MCF 10A (cell line): ENCODE results near the gene CKS1B. TPM values are rescaled to one million over a fixed set of nuclear protein-coding genes. Genes with fewer than 3 reads are reported as not detected.
A peak's percentile ranks its signal among the peaks of the same experiment; 100 is the strongest.

ENCODE experiments used
- BruUV-seq: library from RNA; stranded (reverse); fragments of 400-500 nt; replicated peaks from 2 replicates; lab custom pipeline; 2021; lab: Mats Ljungman, UMichigan
- CTCF ChIA-PET: fragments of 300-600 bp; sonication (Branson Sonifier 250); formaldehyde crosslinking; extraction: SDS; loops from one replicate; lab custom pipeline; 2021; ENCODE audit warnings: antibody characterized with exemption, inconsistent platforms; lab: Yijun Ruan, JAX
- POLR2A ChIA-PET: fragments of 300-600, 350-650 bp; sonication (Branson Sonifier 250); formaldehyde crosslinking; extraction: SDS; loops from one replicate; lab custom pipeline; 2020; ENCODE audit warnings: antibody characterized with exemption, inconsistent platforms; lab: Yijun Ruan, JAX
- DNase-seq: peaks from one replicate; pipeline ENCODE4 v3.0.0-alpha.2; 2018; ENCODE audit not compliant: unreplicated experiment
- H3K27ac Mint-ChIP-seq: one replicate; pipeline ENCODE4 v1.8.0; 2022; ENCODE audit warnings: mild to moderate bottlenecking, low read depth, mixed read lengths; ENCODE audit not compliant: unreplicated experiment
- H3K27me3 Mint-ChIP-seq: one replicate; pipeline ENCODE4 v1.8.0; 2022; ENCODE audit warnings: mixed read lengths; ENCODE audit not compliant: insufficient read depth, unreplicated experiment
- H3K36me3 Mint-ChIP-seq: one replicate; pipeline ENCODE4 v1.8.0; 2022; ENCODE audit warnings: mild to moderate bottlenecking, moderate library complexity, mixed read lengths; ENCODE audit not compliant: insufficient read depth, unreplicated experiment
- H3K4me1 Mint-ChIP-seq: one replicate; pipeline ENCODE4 v1.8.0; 2022; ENCODE audit warnings: mixed read lengths; ENCODE audit not compliant: insufficient read depth, unreplicated experiment
- H3K4me3 Mint-ChIP-seq: one replicate; pipeline ENCODE4 v1.8.0; 2022; ENCODE audit warnings: mild to moderate bottlenecking, moderate library complexity, mixed read lengths; ENCODE audit not compliant: unreplicated experiment
- H3K9me3 Mint-ChIP-seq: one replicate; pipeline ENCODE4 v1.8.0; 2022; ENCODE audit warnings: mixed read lengths; ENCODE audit not compliant: unreplicated experiment
- intact Hi-C: fragments of 100-400 bp; cut with micrococcal nuclease; formaldehyde crosslinking; loops from 2 replicates; pipeline ENCODE4 v1.14.1; 2022
- total RNA-seq: library from RNA; stranded (reverse); gene quantifications from 2 replicates; pipeline ENCODE4 v1.2.3, GENCODE V29; 2022
- TF ChIP-seq, protein P1 (sequence below): fragments of 200-600 bp; IDR thresholded peaks from one replicate; pipeline ENCODE4 v1.8.0; 2022; ENCODE audit warnings: antibody characterized with exemption, mild to moderate bottlenecking; ENCODE audit not compliant: unreplicated experiment

The CKS1B gene
- total RNA-seq, 1 experiment from 2014 or later, result 285 TPM

DNA sequence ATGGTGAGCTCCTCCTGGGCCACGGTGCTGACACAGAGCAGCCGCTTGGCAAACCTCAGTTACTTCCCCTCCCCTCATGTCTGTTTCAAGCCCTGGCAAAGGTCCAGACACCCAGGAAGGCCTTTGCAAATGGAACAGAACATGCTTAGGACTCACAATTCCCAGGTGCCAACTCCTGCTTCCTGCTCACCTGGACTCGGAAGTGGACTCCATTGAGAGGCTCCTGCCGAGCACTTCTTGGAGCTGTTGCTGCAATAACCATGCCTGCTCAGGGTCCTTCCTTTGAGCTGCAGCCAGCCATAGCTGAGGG is 48.4 kb downstream of the CKS1B start:
- DNase-seq, result peak; percentile 85
- TF ChIP-seq, protein P1, sequence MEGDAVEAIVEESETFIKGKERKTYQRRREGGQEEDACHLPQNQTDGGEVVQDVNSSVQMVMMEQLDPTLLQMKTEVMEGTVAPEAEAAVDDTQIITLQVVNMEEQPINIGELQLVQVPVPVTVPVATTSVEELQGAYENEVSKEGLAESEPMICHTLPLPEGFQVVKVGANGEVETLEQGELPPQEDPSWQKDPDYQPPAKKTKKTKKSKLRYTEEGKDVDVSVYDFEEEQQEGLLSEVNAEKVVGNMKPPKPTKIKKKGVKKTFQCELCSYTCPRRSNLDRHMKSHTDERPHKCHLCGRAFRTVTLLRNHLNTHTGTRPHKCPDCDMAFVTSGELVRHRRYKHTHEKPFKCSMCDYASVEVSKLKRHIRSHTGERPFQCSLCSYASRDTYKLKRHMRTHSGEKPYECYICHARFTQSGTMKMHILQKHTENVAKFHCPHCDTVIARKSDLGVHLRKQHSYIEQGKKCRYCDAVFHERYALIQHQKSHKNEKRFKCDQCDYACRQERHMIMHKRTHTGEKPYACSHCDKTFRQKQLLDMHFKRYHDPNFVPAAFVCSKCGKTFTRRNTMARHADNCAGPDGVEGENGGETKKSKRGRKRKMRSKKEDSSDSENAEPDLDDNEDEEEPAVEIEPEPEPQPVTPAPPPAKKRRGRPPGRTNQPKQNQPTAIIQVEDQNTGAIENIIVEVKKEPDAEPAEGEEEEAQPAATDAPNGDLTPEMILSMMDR, result no peak
- H3K27me3 Mint-ChIP-seq, result no peaks in the 10 kb centered on the region
- ChIA-PET POLR2A (interaction anchor here (0.7 to 14.0 kb wide), 17 partner anchors 8 to 685 kb away, joined by 3 to 312 read pairs (median 15); partner anchors contain the start of genes ADAM15, CKS1B, DCST1 and DCST2), CTCF (interaction anchor here (0.7 to 14.4 kb wide), 12 partner anchors 10 to 466 kb away, joined by 3 to 390 read pairs (median 4); partner anchors contain the start of genes ADAM15 and SHC1)
- BruUV-seq, result no TSS peak
- intact Hi-C loops, result no loop called here
- H3K36me3 Mint-ChIP-seq, result peaks cover 43% of the 10 kb centered on the region
- H3K4me3 Mint-ChIP-seq, result peak overlapping the region; percentile 3
- H3K9me3 Mint-ChIP-seq, result no peaks in the 10 kb centered on the region
- H3K27ac Mint-ChIP-seq, result peak overlapping the region; percentile 52
- peaks cover 63% of the 10 kb centered on the region for H3K4me1 Mint-ChIP-seq

DNA sequence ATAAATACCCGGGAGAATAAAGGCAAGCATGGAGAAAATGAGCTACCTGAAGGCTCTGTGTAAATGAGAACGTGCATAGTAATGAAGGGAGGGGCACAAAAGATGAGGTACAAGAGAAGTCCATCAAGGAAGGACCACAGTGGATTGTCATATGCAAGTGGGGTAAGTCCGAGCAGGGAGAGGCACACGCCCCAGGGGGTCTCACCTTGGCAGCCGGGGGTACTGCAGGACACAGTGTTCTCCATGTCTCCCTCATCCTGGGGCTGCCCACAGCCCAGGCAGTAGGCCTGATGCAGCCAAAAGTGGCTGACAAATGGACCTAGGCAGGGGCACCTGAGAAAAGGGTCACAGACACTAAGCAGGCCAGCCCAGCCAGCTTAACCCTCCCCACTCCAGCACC is 49.1 kb downstream of the CKS1B start:
- H3K36me3 Mint-ChIP-seq, result peaks cover 36% of the 10 kb centered on the region
- no TSS peak for BruUV-seq
- H3K27ac Mint-ChIP-seq, result no peak overlapping the region
- H3K9me3 Mint-ChIP-seq, result no peaks in the 10 kb centered on the region
- H3K27me3 Mint-ChIP-seq, result no peaks in the 10 kb centered on the region
- POLR2A ChIA-PET, result interaction anchor here (0.7 to 14.0 kb wide), 14 partner anchors 9 to 685 kb away, joined by 3 to 312 read pairs (median 20); partner anchors contain the start of genes ADAM15, CKS1B, DCST1 and DCST2
- H3K4me1 Mint-ChIP-seq, result peaks cover 56% of the 10 kb centered on the region
- H3K4me3 Mint-ChIP-seq, result no peak overlapping the region
- CTCF ChIA-PET, result interaction anchor here (0.7 to 14.4 kb wide), 8 partner anchors 11 to 467 kb away, joined by 3 to 390 read pairs (median 4); partner anchors contain the start of gene ADAM15
- no peak for DNase-seq
- intact Hi-C loops, result no loop called here
- TF ChIP-seq, protein P1, result no peak

DNA sequence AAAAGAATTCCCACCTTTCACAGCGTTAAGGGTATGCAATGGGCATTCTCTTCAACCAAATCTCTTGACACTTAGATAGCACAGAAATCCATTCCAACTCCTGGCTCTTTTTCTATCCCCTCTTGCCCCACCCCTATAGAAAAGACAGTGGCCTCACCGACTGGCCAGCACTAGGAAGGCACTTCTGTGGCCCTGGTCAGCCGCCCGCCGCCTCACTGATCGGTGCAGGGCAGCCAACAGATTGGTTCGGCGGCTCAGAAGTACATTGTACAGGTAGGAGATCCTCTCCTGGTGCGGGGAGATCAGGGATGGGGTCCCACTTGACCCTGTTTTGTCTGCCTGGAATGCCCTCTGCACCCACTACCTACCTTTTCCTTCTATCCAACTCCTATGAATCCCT is 49.8 kb downstream of the CKS1B start:
- H3K36me3 Mint-ChIP-seq, result peaks cover 34% of the 10 kb centered on the region
- no peaks in the 10 kb centered on the region for H3K27me3 Mint-ChIP-seq
- no peak overlapping the region for H3K27ac Mint-ChIP-seq
- intact Hi-C loops, result no loop called here
- no TSS peak for BruUV-seq
- TF ChIP-seq, protein P1, result no peak
- H3K4me1 Mint-ChIP-seq, result peaks cover 49% of the 10 kb centered on the region
- H3K9me3 Mint-ChIP-seq, result no peaks in the 10 kb centered on the region
- no peak overlapping the region for H3K4me3 Mint-ChIP-seq
- no peak for DNase-seq
- ChIA-PET CTCF (interaction anchor here (0.7 to 14.4 kb wide), 4 partner anchors 23 to 620 kb away, joined by 3 to 390 read pairs (median 3); partner anchors contain the start of gene ADAM15), POLR2A (interaction anchor here (1.2 to 10.3 kb wide), 7 partner anchors 11 to 63 kb away, joined by 3 to 275 read pairs (median 15); partner anchors contain the start of genes ADAM15, DCST1, DCST2 and PYGO2)

DNA sequence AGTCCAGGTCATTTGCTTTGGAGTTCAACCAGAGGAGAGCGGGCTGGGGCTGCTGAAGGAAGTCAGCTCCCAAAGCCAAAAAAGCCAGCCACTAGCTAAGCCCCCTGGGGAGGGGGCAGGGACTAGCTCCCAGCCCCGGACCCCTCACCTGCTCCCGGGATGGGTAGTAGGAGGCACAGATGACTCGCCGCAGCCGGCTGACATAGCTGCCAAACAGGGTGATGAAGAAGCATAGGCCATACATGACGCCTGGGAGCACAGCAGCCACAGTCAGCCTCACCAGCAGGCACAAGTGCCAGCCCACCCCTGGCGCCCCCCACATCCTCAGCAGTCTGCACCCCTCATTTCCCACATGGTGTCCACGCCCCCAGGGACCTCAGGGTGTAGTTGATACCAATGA is 51.7 kb downstream of the CKS1B start:
- ChIA-PET POLR2A (interaction anchor here (0.8 to 6.3 kb wide), 5 partner anchors 12 to 55 kb away, joined by 4 to 30 read pairs (median 5); partner anchors contain the start of gene SHC1), CTCF (interaction anchor here (0.5 to 1.5 kb wide), 3 partner anchors 15 to 25 kb away, joined by 3 to 5 read pairs (median 3); no protein-coding TSS in a partner anchor)
- peaks cover 31% of the 10 kb centered on the region for H3K4me1 Mint-ChIP-seq
- no peak overlapping the region for H3K27ac Mint-ChIP-seq
- intact Hi-C loops, result no loop called here
- H3K9me3 Mint-ChIP-seq, result no peaks in the 10 kb centered on the region
- no TSS peak for BruUV-seq
- TF ChIP-seq, protein P1, result no peak
- H3K27me3 Mint-ChIP-seq, result no peaks in the 10 kb centered on the region
- H3K36me3 Mint-ChIP-seq, result peaks cover 17% of the 10 kb centered on the region
- no peak overlapping the region for H3K4me3 Mint-ChIP-seq
- DNase-seq, result no peak
